Measurements from ENCODE around the gene OR1D5. TPM values are rescaled to one million over a fixed set of nuclear protein-coding genes. Genes with fewer than 3 reads are reported as not detected.

The OR1D5 gene
- total and polyA plus RNA-seq, 2 donors (not counting 3 experiments of a cell fraction or from before 2014, with no cell fraction given), result not detected

DNA sequence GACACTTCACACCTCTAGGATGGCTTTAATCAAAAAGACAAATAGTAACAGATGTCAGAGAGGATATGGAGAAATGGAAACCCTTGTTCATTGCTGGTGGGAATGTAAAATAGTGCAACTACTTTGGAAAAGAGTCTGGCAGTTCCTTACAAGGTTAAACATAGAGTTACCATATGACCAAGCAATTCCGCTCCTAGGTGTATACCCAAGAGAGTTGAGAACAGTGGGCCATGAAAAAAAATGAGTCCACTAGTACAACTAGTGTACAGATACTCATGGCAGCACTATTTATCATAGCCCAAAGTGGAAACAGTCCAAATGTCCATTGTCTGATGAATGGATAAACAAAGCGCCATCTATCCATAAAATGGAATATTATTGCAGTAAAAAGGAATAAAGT, 39.1 kb downstream of the OR1D5 start:
- H3K79me2 ChIP-seq (ENCODE audit: control insufficient read depth, insufficient read depth, low read length), result no peaks in the 10 kb centered on the region
- no peak for FAIRE-seq
- H3K4me1 ChIP-seq (ENCODE audit: control insufficient read depth, extremely low read depth, insufficient read depth, low read length), result peaks cover 3% of the 10 kb centered on the region
- H3K4me2 ChIP-seq (ENCODE audit: insufficient read depth, low read length), result no peak overlapping the region
- no peaks in the 10 kb centered on the region for H4K20me1 ChIP-seq (replicated peaks; ENCODE audit: control insufficient read depth, extremely low read depth, insufficient read depth, low read length)
- intact Hi-C loops (cut with micrococcal nuclease), result no loop called here
- no peak for TF ChIP-seq MAX (IDR thresholded peaks at IDR 0.05; ENCODE audit: insufficient read depth, insufficient read length)
- no peak for TF ChIP-seq POLR2A (IDR thresholded peaks at IDR 0.05; ENCODE audit: low read depth, low read length)
- TF ChIP-seq POLR2AphosphoS5 (IDR thresholded peaks at IDR 0.05; ENCODE audit: insufficient read depth, low read depth, low read length), result no peak
- no peak for TF ChIP-seq JUN (IDR thresholded peaks at IDR 0.05; ENCODE audit: borderline replicate concordance, insufficient read depth, insufficient read length, low read depth)
- no peak for TF ChIP-seq CTCF (IDR thresholded peaks at IDR 0.05; ENCODE audit: extremely low read depth in 1 of 2, insufficient read depth in 1 of 2, low read depth in 1 of 2, low read length in 2 of 2)
- no peak overlapping the region for H3K9ac ChIP-seq (replicated peaks; ENCODE audit: extremely low read depth, insufficient read depth, low read length)
- H2AFZ ChIP-seq (ENCODE audit: low read depth, low read length), result no peak overlapping the region
- POLR2A ChIA-PET, result no interaction called here
- H3K36me3 ChIP-seq (ENCODE audit: control insufficient read depth in 2 of 2, extremely low read depth in 1 of 2, insufficient read depth in 2 of 2, low read length in 2 of 2), result no peaks in the 10 kb centered on the region
- no peaks in the 10 kb centered on the region for H3K9me3 ChIP-seq (replicated peaks; ENCODE audit: control insufficient read depth, insufficient read depth, low read length)
- H3K27ac ChIP-seq (ENCODE audit: insufficient read depth, low read depth, low read length), result no peak overlapping the region
- CTCF ChIA-PET, result no interaction called here
- dilution Hi-C loops (cut with MboI; ENCODE audit: extremely low pct_ligation_motif_present, low sequenced_read_pairs), result no loop called here
- DNase-seq (ENCODE audit: low read depth, low spot score), result no peak
- no peak overlapping the region for H3K4me3 ChIP-seq (replicated peaks in 1 of 3; ENCODE audit: insufficient read depth in 1 of 3, low read depth in 1 of 3, low read length in 3 of 3)
- H3K27me3 ChIP-seq (ENCODE audit: control insufficient read depth in 2 of 2, insufficient read depth in 2 of 2, low read length in 2 of 2), result no peaks in the 10 kb centered on the region
- no TSS peak for BruUV-seq (replicated peaks)
- H3K9me1 ChIP-seq (replicated peaks; ENCODE audit: control insufficient read depth, extremely low read depth, insufficient read depth, low read length), result no peaks in the 10 kb centered on the region

- Histone ChIP-seq H3K9me3 (replicated peaks; ENCODE audit: control insufficient read depth, insufficient read depth, low read length) (no peaks in the 10 kb centered on the region), H2AFZ (ENCODE audit: low read depth, low read length) (no peak overlapping the region), H3K9me1 (replicated peaks; ENCODE audit: control insufficient read depth, extremely low read depth, insufficient read depth, low read length) (no peaks in the 10 kb centered on the region), H3K9ac (replicated peaks; ENCODE audit: extremely low read depth, insufficient read depth, low read length) (no peak overlapping the region), H4K20me1 (replicated peaks; ENCODE audit: control insufficient read depth, extremely low read depth, insufficient read depth, low read length) (no peaks in the 10 kb centered on the region), H3K27me3 (ENCODE audit: control insufficient read depth in 2 of 2, insufficient read depth in 2 of 2, low read length in 2 of 2) (no peaks in the 10 kb centered on the region), H3K4me1 (ENCODE audit: control insufficient read depth, extremely low read depth, insufficient read depth, low read length) (no peaks in the 10 kb centered on the region), H3K79me2 (ENCODE audit: control insufficient read depth, insufficient read depth, low read length) (no peaks in the 10 kb centered on the region), H3K4me2 (ENCODE audit: insufficient read depth, low read length) (no peak overlapping the region), H3K4me3 (replicated peaks in 1 of 3; ENCODE audit: insufficient read depth in 1 of 3, low read depth in 1 of 3, low read length in 3 of 3) (no peak overlapping the region), H3K36me3 (ENCODE audit: control insufficient read depth in 2 of 2, extremely low read depth in 1 of 2, insufficient read depth in 2 of 2, low read length in 2 of 2) (no peaks in the 10 kb centered on the region), H3K27ac (ENCODE audit: insufficient read depth, low read depth, low read length) (no peak overlapping the region)
- DNase-seq (ENCODE audit: low read depth, low spot score) (no peak), FAIRE-seq (no peak)
- ChIA-PET CTCF (interaction anchor here (1.1 kb wide), 1 partner anchor 9 kb away, joined by 3 read pairs; no protein-coding TSS in a partner anchor), POLR2A (no interaction called here)
- intact Hi-C loops (cut with micrococcal nuclease), result no loop called here
- TF ChIP-seq MYC (IDR thresholded peaks at IDR 0.05; ENCODE audit: low read depth, low read length), result no peak
- no peak for TF ChIP-seq POLR2A (IDR thresholded peaks at IDR 0.05; ENCODE audit: low read depth, low read length)
- TF ChIP-seq JUN (IDR thresholded peaks at IDR 0.05; ENCODE audit: borderline replicate concordance, insufficient read depth, insufficient read length, low read depth), result no peak
- TF ChIP-seq GATA2 (IDR thresholded peaks at IDR 0.05; ENCODE audit: insufficient read depth, insufficient read length, low read depth, low read length), result no peak
- dilution Hi-C loops (cut with MboI; ENCODE audit: extremely low pct_ligation_motif_present, low sequenced_read_pairs), result no loop called here
- BruUV-seq (replicated peaks), result no TSS peak
Measured at GRCh38 chr17:3022197-3022596, 41.2 kb downstream of the OR1D5 start.
